Aorta (tissue), 5 donors: ENCODE results near the gene CLUH. TPM values are rescaled to one million over a fixed set of nuclear protein-coding genes. Genes with fewer than 3 reads are reported as not detected.

Experiments used
- ATAC-seq: fragments of 200-7000 bp; cut with Tn5 transposase; one replicate; pipeline ENCODE4 v1.9.1; 2022; ENCODE audit warnings: moderate library complexity; ENCODE audit not compliant: low FRiP score
- DNase-seq, 2 donors: peaks; one replicate each; pipeline ENCODE4 v3.0.0-alpha.2; 2020
- H3K27ac ChIP-seq, 2 donors: one replicate each; pipeline ENCODE4 v1.5.1; 2013; ENCODE audit warnings: low read length in 2 of 2, mild to moderate bottlenecking in 2 of 2, moderate library complexity in 2 of 2, control low read depth in 1 of 2, inconsistent platforms in 1 of 2, low read depth in 1 of 2
- H3K27me3 ChIP-seq, 2 donors: one replicate each; pipeline ENCODE4 v1.6.1; 2013; ENCODE audit warnings: control low read depth in 1 of 2, low read length in 1 of 2, mild to moderate bottlenecking in 1 of 2, moderate library complexity in 1 of 2; ENCODE audit not compliant: insufficient read depth in 2 of 2, control insufficient read depth in 1 of 2
- H3K36me3 ChIP-seq, 2 donors: one replicate each; pipeline ENCODE4 v1.6.1; 2013; ENCODE audit warnings: control low read depth in 1 of 2, low read length in 1 of 2, mild to moderate bottlenecking in 1 of 2; ENCODE audit not compliant: insufficient read depth in 2 of 2, control insufficient read depth in 1 of 2
- H3K4me1 ChIP-seq, 2 donors: one replicate each; pipeline ENCODE4 v1.6.1; 2013; ENCODE audit warnings: low read length in 2 of 2, control low read depth in 1 of 2, mild to moderate bottlenecking in 1 of 2, moderate library complexity in 1 of 2; ENCODE audit not compliant: insufficient read depth in 2 of 2, control insufficient read depth in 1 of 2
- H3K4me3 ChIP-seq, 2 donors: one replicate each; pipeline ENCODE4 v1.5.1; 2013; ENCODE audit warnings: low read length in 2 of 2, control low read depth in 1 of 2, mild to moderate bottlenecking in 1 of 2
- H3K9me3 ChIP-seq: one replicate; pipeline ENCODE4 v1.6.1; 2013; ENCODE audit warnings: mild to moderate bottlenecking, low read length; ENCODE audit not compliant: control insufficient read depth
- WGBS, 2 donors: extraction: QIAGEN DNeasy Blood & Tissue Kit; methylation state at CpG; one replicate each; pipeline ENCODE4 v1.1.7; 2013; 5-methylcytosine and 5-hydroxymethylcytosine counted together
- intact Hi-C, 2 donors: fragments of 100-400 bp; cut with DNase I; formaldehyde crosslinking; loops; one replicate each; pipeline versions ENCODE4 v1.14.2 to v1.15.0; 2022
- polyA plus RNA-seq, 2 donors: library from polyadenylated mRNA; stranded (reverse); fragments of 200-250 nt; gene quantifications; one replicate each; pipeline ENCODE4 v1.2.3, GENCODE V29; 2013
- total RNA-seq, 2 donors: library from RNA; stranded (reverse); fragmentation: NEBNext Ultra II Directional; extraction: Animal tissue kit (Norgen Biotek cat#: 25700); gene quantifications; one replicate each; pipeline ENCODE4 v1.2.1, GENCODE V29; 2021
- donor health status: healthy with polysubstance abuse.
- donor health status: Bipolar disorder and iron deficiency.
- donor health status: DM: no; HTN: no; CAD: no.
- donor health status: DM: no; HTN: no; CAD: no.
- donor health status: DM: yes; HTN: yes; CAD: no.

Gene CLUH
- total and polyA plus RNA-seq, 4 donors, result 17.3 to 35.1 (median 28.5) TPM

- intact Hi-C loops, result no loop called here
- ATAC-seq, result no peak
- no peaks in the 10 kb centered on the region for H3K36me3 ChIP-seq
- 93 to 94% methylated on average over 15 of the region's 15 CpGs for WGBS, 2 donors
- H3K4me3 ChIP-seq, result no peak overlapping the region
- no peak overlapping the region for H3K27ac ChIP-seq
- no peak for DNase-seq
- no peaks in the 10 kb centered on the region for H3K9me3 ChIP-seq
- no peaks in the 10 kb centered on the region for H3K27me3 ChIP-seq
- no peaks in the 10 kb centered on the region for H3K4me1 ChIP-seq
Observed at GRCh38 chr17:2737693-2738092, 26.1 kb upstream of the CLUH start.

- H3K4me3 ChIP-seq, result no peak overlapping the region
- no peaks in the 10 kb centered on the region for H3K27me3 ChIP-seq
- DNase-seq (no peak), ATAC-seq (no peak)
- intact Hi-C loops, result no loop called here
- no peaks in the 10 kb centered on the region for H3K36me3 ChIP-seq
- H3K4me1 ChIP-seq, result no peaks in the 10 kb centered on the region
- no peaks in the 10 kb centered on the region for H3K9me3 ChIP-seq
- 81 to 84% methylated on average over 3 of the region's 3 CpGs for WGBS, 2 donors
- H3K27ac ChIP-seq, result no peak overlapping the region
Observed at GRCh38 chr17:2736956-2737355, 25.4 kb upstream of the CLUH start.

- WGBS, 2 donors, result 88 to 92% methylated on average over 5 of the region's 5 CpGs
- no peaks in the 10 kb centered on the region for H3K36me3 ChIP-seq
- intact Hi-C loops, result no loop called here
- no peaks in the 10 kb centered on the region for H3K4me1 ChIP-seq
- no peaks in the 10 kb centered on the region for H3K27me3 ChIP-seq
- no peak overlapping the region for H3K4me3 ChIP-seq
- ATAC-seq, result no peak
- no peak for DNase-seq
- no peak overlapping the region for H3K27ac ChIP-seq
- H3K9me3 ChIP-seq, result no peaks in the 10 kb centered on the region
Observed at GRCh38 chr17:2735896-2736295, 24.3 kb upstream of the CLUH start.

DNA sequence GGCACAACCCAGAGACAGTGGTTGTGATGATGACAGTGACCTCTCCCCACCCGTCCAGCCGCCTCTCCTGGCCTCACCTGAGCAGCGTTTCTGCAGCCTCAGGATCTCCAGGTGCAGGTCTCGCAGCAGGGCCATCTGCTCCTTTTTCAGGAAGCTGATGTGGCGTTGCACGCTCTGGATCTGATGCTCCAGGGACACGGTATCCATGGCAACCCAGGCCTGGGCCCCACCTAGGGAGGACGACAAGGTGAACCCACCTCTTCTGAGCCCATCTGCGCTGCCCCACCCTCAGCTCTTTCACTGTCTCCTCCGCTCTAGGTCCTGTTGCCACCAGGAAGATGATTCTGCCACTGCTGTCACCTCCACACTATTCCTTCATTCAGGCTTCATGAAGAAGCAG lies 23.4 kb upstream of the CLUH start:
- Histone ChIP-seq H3K4me1 (no peaks in the 10 kb centered on the region), H3K27ac (no peak overlapping the region), H3K4me3 (no peak overlapping the region), H3K27me3 (no peaks in the 10 kb centered on the region), H3K9me3 (no peaks in the 10 kb centered on the region), H3K36me3 (no peaks in the 10 kb centered on the region)
- 82 to 83% methylated on average over 10 of the region's 10 CpGs for WGBS, 2 donors
- DNase-seq (no peak), ATAC-seq (no peak)
- intact Hi-C loops, result no loop called here

DNA sequence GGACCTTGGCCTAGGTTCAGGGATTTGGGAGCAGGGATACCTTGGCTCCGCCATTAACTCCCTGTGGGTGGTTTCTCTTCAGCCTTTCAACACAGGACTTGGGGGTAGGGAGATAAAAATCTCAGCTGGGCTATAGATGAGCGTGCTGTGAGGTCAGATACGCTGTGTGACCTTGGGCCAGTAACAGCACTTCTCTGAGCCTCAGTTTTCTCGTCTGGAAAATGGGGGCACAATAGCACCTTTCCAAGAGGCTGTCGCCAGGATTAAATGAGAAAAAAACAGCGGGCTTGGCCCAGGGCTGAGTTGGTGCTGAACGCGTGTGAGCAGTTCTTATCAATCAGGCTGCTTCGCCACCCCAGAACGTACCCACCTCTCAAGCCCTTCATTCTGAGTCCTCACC lies 20.2 kb upstream of the CLUH start:
- H3K27me3 ChIP-seq, result no peaks in the 10 kb centered on the region
- ATAC-seq (no peak), DNase-seq (no peak)
- intact Hi-C loops, result no loop called here
- no peaks in the 10 kb centered on the region for H3K4me1 ChIP-seq
- WGBS, 2 donors, result 85 to 86% methylated on average over 10 of the region's 10 CpGs
- H3K9me3 ChIP-seq, result no peaks in the 10 kb centered on the region
- H3K27ac ChIP-seq, result no peak overlapping the region
- no peaks in the 10 kb centered on the region for H3K36me3 ChIP-seq
- H3K4me3 ChIP-seq, result no peak overlapping the region

GRCh38 chr17:2730764-2731353 lies 19.3 kb upstream of the CLUH start:
- no peaks in the 10 kb centered on the region for H3K27me3 ChIP-seq
- no peak overlapping the region for H3K27ac ChIP-seq
- DNase-seq (no peak), ATAC-seq (no peak)
- H3K4me1 ChIP-seq, result no peaks in the 10 kb centered on the region
- intact Hi-C loops, result no loop called here
- no peak overlapping the region for H3K4me3 ChIP-seq
- H3K36me3 ChIP-seq, result no peaks in the 10 kb centered on the region
- 77 to 80% methylated on average over 17 of the region's 17 CpGs for WGBS, 2 donors
- H3K9me3 ChIP-seq, result no peaks in the 10 kb centered on the region

GRCh38 chr17:2724784-2725164 lies 13.2 kb upstream of the CLUH start:
- Histone ChIP-seq H3K36me3 (no peaks in the 10 kb centered on the region), H3K4me1 (no peaks in the 10 kb centered on the region), H3K27ac (no peak overlapping the region), H3K4me3 (peak overlapping the region in 1 of 2 donors; percentile 5), H3K27me3 (no peaks in the 10 kb centered on the region), H3K9me3 (no peaks in the 10 kb centered on the region)
- 1 to 3% methylated on average over 40 of the region's 40 CpGs for WGBS, 2 donors
- intact Hi-C loops, result no loop called here
- DNase-seq, result no peak
- no peak for ATAC-seq

DNA sequence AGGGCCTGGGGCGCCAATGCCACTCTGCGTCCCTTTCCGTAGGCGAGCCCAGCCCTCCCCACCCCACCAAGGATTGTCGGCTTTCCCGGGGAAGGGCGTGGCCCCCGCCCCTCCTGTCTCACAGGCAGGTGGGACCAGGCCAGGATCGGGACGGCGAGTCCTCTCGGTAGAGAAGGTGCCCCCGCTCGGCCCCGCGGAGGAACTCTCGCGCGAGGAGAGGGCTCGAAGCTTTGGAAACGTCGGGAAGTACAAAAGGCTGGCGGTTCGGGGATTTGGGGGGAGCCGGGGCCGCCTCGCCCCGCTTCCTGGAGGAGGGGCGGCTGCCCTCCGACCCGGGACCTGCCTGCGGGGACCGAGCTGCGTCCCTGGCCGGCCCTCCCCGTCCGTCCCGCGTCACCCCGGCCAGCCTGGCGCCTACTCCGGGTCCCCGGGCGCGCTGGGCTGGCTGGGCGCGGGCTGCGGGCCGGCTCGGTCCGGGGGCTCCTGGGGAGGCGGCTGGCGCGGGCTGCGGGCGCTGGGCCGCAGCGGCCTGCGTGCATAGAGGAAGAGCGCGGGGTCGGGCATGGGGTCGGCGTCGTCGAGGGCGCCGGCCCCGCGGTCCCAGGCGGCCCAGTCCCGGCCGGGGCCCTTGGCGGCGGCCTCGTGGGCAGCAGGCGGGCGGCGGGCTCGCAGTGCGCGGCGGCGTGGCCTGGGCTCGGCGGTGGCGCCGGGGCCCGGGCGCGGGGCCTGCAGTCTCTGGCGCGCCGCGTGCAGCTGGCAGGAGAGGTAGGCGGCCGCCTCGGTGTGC lies 12.6 kb upstream of the CLUH start:
- peak; percentile 47 for ATAC-seq
- intact Hi-C loops, result no loop called here
- Histone ChIP-seq H3K4me1 (no peaks in the 10 kb centered on the region), H3K9me3 (no peaks in the 10 kb centered on the region), H3K27me3 (no peaks in the 10 kb centered on the region), H3K36me3 (no peaks in the 10 kb centered on the region), H3K4me3 (peak overlapping the region in 1 of 2 donors; percentile 5), H3K27ac (no peak overlapping the region)
- 2% methylated on average over 67 to 98 of the region's 98 CpGs for WGBS, 2 donors
- DNase-seq, result no peak

- intact Hi-C loops, result no loop called here
- no peak overlapping the region for H3K4me3 ChIP-seq
- DNase-seq, result no peak
- no peaks in the 10 kb centered on the region for H3K4me1 ChIP-seq
- H3K27ac ChIP-seq, result no peak overlapping the region
- H3K9me3 ChIP-seq, result no peaks in the 10 kb centered on the region
- 25 to 28% methylated on average over 12 to 18 of the region's 18 CpGs for WGBS, 2 donors
- peak; percentile 13 for ATAC-seq
- no peaks in the 10 kb centered on the region for H3K27me3 ChIP-seq
- H3K36me3 ChIP-seq, result no peaks in the 10 kb centered on the region
Observed at GRCh38 chr17:2723505-2723996, 12.0 kb upstream of the CLUH start.
